T-helper 22 cell (primary cell): ENCODE data around the gene FERMT1.
"Not testable (repeated sequence)": the region's sequence is repeated elsewhere in the genome, so short reads cannot be mapped to it uniquely, and the experiment has no call there.

ENCODE experiments used
- DNase-seq: peaks from one replicate; pipeline ENCODE4 v3.0.0-alpha.2; 2020; ENCODE audit warnings: low read depth

The FERMT1 gene

GRCh38 chr20:6039766-6040165 lies 83.1 kb downstream of the FERMT1 start:
- DNase-seq, result no peak

- DNase-seq, result no peak
Observed at GRCh38 chr20:6038256-6038655, 84.6 kb downstream of the FERMT1 start.

GRCh38 chr20:6037082-6037481 lies 85.7 kb downstream of the FERMT1 start:
- no peak for DNase-seq

GRCh38 chr20:6036213-6036612 lies 86.6 kb downstream of the FERMT1 start:
- no peak for DNase-seq

GRCh38 chr20:6034134-6034969 lies 88.5 kb downstream of the FERMT1 start:
- no peak for DNase-seq

- not testable (repeated sequence) for DNase-seq
Observed at GRCh38 chr20:6032907-6033306, 89.9 kb downstream of the FERMT1 start.

- DNase-seq, result no peak
Observed at GRCh38 chr20:6030453-6031080, 92.3 kb downstream of the FERMT1 start.

- DNase-seq, result no peak
Observed at GRCh38 chr20:6029538-6029937, 93.3 kb downstream of the FERMT1 start.

- no peak for DNase-seq
Observed at GRCh38 chr20:6028818-6029217, 94.0 kb downstream of the FERMT1 start.

GRCh38 chr20:6026051-6026450 lies 96.8 kb downstream of the FERMT1 start:
- DNase-seq, result no peak
